GM12801 (cell line): ENCODE measurements around the gene SPART.

Experiments
- TF ChIP-seq, protein P1 (sequence below): IDR thresholded peaks from one replicate; pipeline ENCODE4 v1.5.1; 2011; ENCODE audit warnings: control low read depth; ENCODE audit not compliant: insufficient read length; ENCODE audit errors: extremely low read depth

Gene SPART

GRCh38 chr13:36371185-36371584 lies 25.0 kb upstream of the SPART start:
- TF ChIP-seq, protein P1, sequence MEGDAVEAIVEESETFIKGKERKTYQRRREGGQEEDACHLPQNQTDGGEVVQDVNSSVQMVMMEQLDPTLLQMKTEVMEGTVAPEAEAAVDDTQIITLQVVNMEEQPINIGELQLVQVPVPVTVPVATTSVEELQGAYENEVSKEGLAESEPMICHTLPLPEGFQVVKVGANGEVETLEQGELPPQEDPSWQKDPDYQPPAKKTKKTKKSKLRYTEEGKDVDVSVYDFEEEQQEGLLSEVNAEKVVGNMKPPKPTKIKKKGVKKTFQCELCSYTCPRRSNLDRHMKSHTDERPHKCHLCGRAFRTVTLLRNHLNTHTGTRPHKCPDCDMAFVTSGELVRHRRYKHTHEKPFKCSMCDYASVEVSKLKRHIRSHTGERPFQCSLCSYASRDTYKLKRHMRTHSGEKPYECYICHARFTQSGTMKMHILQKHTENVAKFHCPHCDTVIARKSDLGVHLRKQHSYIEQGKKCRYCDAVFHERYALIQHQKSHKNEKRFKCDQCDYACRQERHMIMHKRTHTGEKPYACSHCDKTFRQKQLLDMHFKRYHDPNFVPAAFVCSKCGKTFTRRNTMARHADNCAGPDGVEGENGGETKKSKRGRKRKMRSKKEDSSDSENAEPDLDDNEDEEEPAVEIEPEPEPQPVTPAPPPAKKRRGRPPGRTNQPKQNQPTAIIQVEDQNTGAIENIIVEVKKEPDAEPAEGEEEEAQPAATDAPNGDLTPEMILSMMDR: no peak

GRCh38 chr13:36370108-36370429 lies 23.9 kb upstream of the SPART start:
- TF ChIP-seq, protein P1: no peak

GRCh38 chr13:36369268-36370107 lies 23.3 kb upstream of the SPART start:
- TF ChIP-seq, protein P1: no peak

- TF ChIP-seq, protein P1: no peak
Observed at GRCh38 chr13:36366031-36366430, 19.8 kb upstream of the SPART start.

DNA sequence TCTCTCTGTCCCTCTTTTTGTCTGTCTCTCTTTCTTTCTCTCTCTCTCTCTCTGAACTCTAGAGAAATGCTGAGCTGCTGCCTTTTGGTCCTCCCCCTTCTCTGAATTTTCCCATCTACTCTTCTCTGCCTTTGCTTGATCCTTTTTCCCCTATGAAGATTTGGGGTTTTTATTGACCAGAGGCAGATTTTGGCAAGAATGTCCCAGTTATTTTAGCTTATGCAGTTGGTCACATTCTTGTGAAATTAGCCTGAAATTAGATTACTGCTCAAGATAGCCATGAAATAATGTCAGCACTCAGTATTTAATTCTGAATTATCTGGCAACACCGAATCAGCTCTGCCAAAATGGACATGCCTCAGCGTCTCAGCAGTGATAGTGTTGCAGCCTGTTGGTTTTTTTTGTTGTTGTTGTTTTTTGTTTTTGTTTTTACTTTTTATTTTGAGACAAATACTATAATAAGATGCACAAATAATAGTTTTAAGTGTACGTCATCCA lies 17.2 kb upstream of the SPART start:
- TF ChIP-seq, protein P1: no peak

GRCh38 chr13:36362914-36363313 lies 16.7 kb upstream of the SPART start:
- TF ChIP-seq, protein P1: no peak

GRCh38 chr13:36362251-36362650 lies 16.1 kb upstream of the SPART start:
- TF ChIP-seq, protein P1: no peak
